Tibial nerve (tissue), 4 donors: ENCODE results near the gene TSG101. TPM values are rescaled to one million over a fixed set of nuclear protein-coding genes. Genes with fewer than 3 reads are reported as not detected.

Experiments
- DNase-seq, 2 donors: peaks; one replicate each; pipeline ENCODE4 v3.0.0-alpha.2; 2019; ENCODE audit warnings: low spot score in 2 of 2
- H3K27ac ChIP-seq, 4 donors: fragments of 200-600 bp; sonication (generic) in 3 of 4; one replicate each; pipeline ENCODE4 v1.5.1; 2017 to 2019; ENCODE audit warnings: mild to moderate bottlenecking in 1 of 4
- H3K27me3 ChIP-seq, 2 donors: fragments of 200-600 bp; sonication (generic) in 1 of 2; one replicate each; pipeline versions ENCODE4 v1.5.1 to v1.6.0; 2017 to 2019
- H3K36me3 ChIP-seq, 3 donors: fragments of 200-600 bp; sonication (generic); one replicate each; pipeline ENCODE4 v1.5.1; 2018 to 2019
- H3K4me1 ChIP-seq, 4 donors: fragments of 200-600 bp; sonication (generic) in 3 of 4; one replicate each; pipeline ENCODE4 v1.5.1; 2017 to 2019
- H3K4me3 ChIP-seq, 4 donors: fragments of 200-600 bp; sonication (generic) in 3 of 4; one replicate each; pipeline ENCODE4 v1.5.1; 2017 to 2019; ENCODE audit warnings: mild to moderate bottlenecking in 1 of 4, moderate library complexity in 1 of 4
- H3K9me3 ChIP-seq, 4 donors: fragments of 200-600 bp; sonication (generic) in 3 of 4; one replicate each; pipeline ENCODE4 v1.5.1; 2017 to 2019
- CTCF ChIP-seq, 5 experiments: fragments of 200-600 bp in 3 of 5; fragments of 450-650 bp in 2 of 5; sonication (generic) in 3 of 5; IDR thresholded peaks; one replicate each; pipeline ENCODE4 v1.5.1; 2016 to 2019; ENCODE audit warnings: antibody characterized with exemption in 5 of 5, mild to moderate bottlenecking in 3 of 5, moderate library complexity in 2 of 5
- EP300 ChIP-seq, 2 donors: sonication (generic); formaldehyde crosslinking; IDR thresholded peaks; one replicate each; pipeline ENCODE4 v1.6.1; 2017; ENCODE audit warnings: antibody characterized with exemption in 2 of 2, mild to moderate bottlenecking in 1 of 2
- POLR2A ChIP-seq, 2 donors: fragments of 450-650 bp; IDR thresholded peaks; one replicate each; pipeline ENCODE4 v1.6.1; 2017; ENCODE audit warnings: antibody characterized with exemption in 2 of 2, mild to moderate bottlenecking in 2 of 2, moderate library complexity in 2 of 2
- WGBS, 2 donors: methylation state at CpG; one replicate each; pipeline ENCODE4 v1.1.5; 2018; 5-methylcytosine and 5-hydroxymethylcytosine counted together
- total RNA-seq, 4 donors: library from RNA; depleted of rRNA; stranded (reverse); fragments of >200 nt; gene quantifications; one replicate each; pipeline ENCODE4 v1.1.0, GENCODE V29; 2016

TSG101 gene
- total RNA-seq, 4 donors from 2014 or later, result 83.3 to 104 (median 99.1) TPM

- Histone ChIP-seq H3K9me3 (no peaks in the 10 kb centered on the region), H3K4me3 (no peak overlapping the region), H3K4me1 (no peaks in the 10 kb centered on the region), H3K27me3 (no peaks in the 10 kb centered on the region), H3K36me3 (peaks cover 0 to 8% (median 0%) of the 10 kb centered on the region in 3 donors), H3K27ac (no peak overlapping the region)
- 96 to 98% methylated on average over 6 of the region's 6 CpGs for WGBS, 2 donors
- no peak for DNase-seq
- TF ChIP-seq POLR2A (IDR thresholded peaks at IDR 0.05) (no peak), EP300 (IDR thresholded peaks at IDR 0.05) (no peak), CTCF (IDR thresholded peaks at IDR 0.05) (no peak)
Measured at GRCh38 chr11:18461909-18462308, 64.8 kb downstream of the TSG101 start.

GRCh38 chr11:18459634-18460033 lies 67.1 kb downstream of the TSG101 start:
- WGBS, 2 donors, result 94 to 95% methylated on average over 4 of the region's 4 CpGs
- H3K36me3 ChIP-seq, result no peaks in the 10 kb centered on the region
- DNase-seq, result no peak
- H3K27me3 ChIP-seq, result no peaks in the 10 kb centered on the region
- no peak overlapping the region for H3K4me3 ChIP-seq
- no peak for TF ChIP-seq EP300 (IDR thresholded peaks at IDR 0.05)
- no peak for TF ChIP-seq POLR2A (IDR thresholded peaks at IDR 0.05)
- no peak for TF ChIP-seq CTCF (IDR thresholded peaks at IDR 0.05)
- no peak overlapping the region for H3K27ac ChIP-seq
- no peaks in the 10 kb centered on the region for H3K9me3 ChIP-seq
- H3K4me1 ChIP-seq, result no peaks in the 10 kb centered on the region

GRCh38 chr11:18457450-18457849 lies 69.3 kb downstream of the TSG101 start:
- Histone ChIP-seq H3K36me3 (no peaks in the 10 kb centered on the region), H3K4me1 (no peaks in the 10 kb centered on the region), H3K27ac (no peak overlapping the region), H3K4me3 (no peak overlapping the region), H3K9me3 (no peaks in the 10 kb centered on the region), H3K27me3 (no peaks in the 10 kb centered on the region)
- DNase-seq, result no peak
- no peak for TF ChIP-seq EP300 (IDR thresholded peaks at IDR 0.05)
- no peak for TF ChIP-seq CTCF (IDR thresholded peaks at IDR 0.05)
- TF ChIP-seq POLR2A (IDR thresholded peaks at IDR 0.05), result no peak
- 48 to 50% methylated on average over 3 of the region's 3 CpGs for WGBS, 2 donors

GRCh38 chr11:18455686-18456372 lies 70.9 kb downstream of the TSG101 start, which contains the start of gene LDHAL6A:
LDHAL6A (plus strand) TSS chr11:18455856; CDS start chr11:18456681, 825 bp downstream.
- Histone ChIP-seq H3K36me3 (no peaks in the 10 kb centered on the region), H3K4me3 (no peak within 1 kb of the TSS), H3K27me3 (no peaks in the 10 kb centered on the region), H3K4me1 (no peaks in the 10 kb centered on the region), H3K27ac (no peak within 1 kb of the TSS), H3K9me3 (no peaks in the 10 kb centered on the region)
- WGBS, 2 donors, result 75 to 78% methylated on average over 47 of the region's 47 CpGs
- DNase-seq, result no peak
- TF ChIP-seq POLR2A (IDR thresholded peaks at IDR 0.05) (no peak), EP300 (IDR thresholded peaks at IDR 0.05) (no peak), CTCF (IDR thresholded peaks at IDR 0.05) (no peak)

- no peak for DNase-seq
- 75 to 96% methylated on average over 2 of the region's 2 CpGs for WGBS, 2 donors
- TF ChIP-seq EP300 (IDR thresholded peaks at IDR 0.05) (no peak), POLR2A (IDR thresholded peaks at IDR 0.05) (no peak), CTCF (IDR thresholded peaks at IDR 0.05) (no peak)
Measured at GRCh38 chr11:18452927-18453326, 73.8 kb downstream of the TSG101 start.

More at GRCh38 chr11:18452927-18453326, 73.8 kb downstream of the TSG101 start:
- Histone ChIP-seq H3K27me3 (no peaks in the 10 kb centered on the region), H3K9me3 (no peaks in the 10 kb centered on the region), H3K27ac (no peak overlapping the region), H3K4me3 (no peak overlapping the region), H3K36me3 (no peaks in the 10 kb centered on the region), H3K4me1 (no peaks in the 10 kb centered on the region)
